GM18870 (cell line): Measurements from ENCODE around the gene ATG7.

Experiments
- ATAC-seq: cut with Tn5 transposase; IDR thresholded peaks from one replicate; pipeline ENCODE4 v1.9.1; 2021; ENCODE audit warnings: moderate library complexity; ENCODE audit not compliant: unreplicated experiment

Gene ATG7

GRCh38 chr3:11532931-11533391 lies 260.8 kb downstream of the ATG7 start:
- ATAC-seq, result no peak

DNA sequence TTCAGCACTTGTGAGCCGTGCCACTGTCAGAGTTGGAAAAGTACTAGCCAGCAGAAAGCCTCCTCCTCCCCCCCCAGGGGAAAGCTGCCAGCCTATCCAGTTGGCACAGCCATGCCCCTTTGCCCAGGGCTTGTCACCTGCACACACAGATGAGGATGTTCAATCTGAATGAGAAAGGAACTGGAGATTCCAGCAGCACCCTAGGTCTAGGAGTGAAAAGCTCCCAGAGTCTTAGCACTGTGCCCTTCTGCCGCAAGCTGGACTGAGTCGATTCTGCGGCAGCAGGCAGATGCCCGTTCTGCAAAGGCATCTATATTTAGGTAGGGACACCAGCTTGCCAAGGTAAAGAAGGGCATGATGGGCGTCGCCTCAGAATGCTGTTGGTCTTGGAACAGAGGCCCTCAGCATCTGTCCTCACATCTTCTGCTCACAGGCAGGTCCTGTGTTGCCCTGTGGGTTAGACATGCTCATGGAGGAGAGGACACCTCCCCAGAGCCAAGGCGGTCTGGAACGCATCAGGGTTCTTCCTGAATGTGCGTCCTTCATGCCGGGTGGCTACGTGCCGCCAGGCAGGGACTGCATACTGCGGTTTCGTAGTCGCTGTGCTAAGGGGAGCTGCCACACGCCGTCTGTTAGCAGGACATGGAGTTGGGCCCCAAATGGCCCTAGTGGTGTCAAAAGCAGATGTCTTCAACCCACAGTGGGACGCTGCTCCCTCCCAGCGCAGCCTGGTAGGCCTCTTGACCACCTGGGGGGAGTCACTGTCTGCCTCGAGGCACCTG lies 262.0 kb downstream of the ATG7 start:
- ATAC-seq, result no peak

- no peak for ATAC-seq
Observed at GRCh38 chr3:11534793-11535101, 262.6 kb downstream of the ATG7 start.

- ATAC-seq, result no peak
Observed at GRCh38 chr3:11535243-11535960, 263.2 kb downstream of the ATG7 start.

- ATAC-seq, result no peak
Observed at GRCh38 chr3:11536132-11536935, 264.1 kb downstream of the ATG7 start.

- no peak for ATAC-seq
Observed at GRCh38 chr3:11536936-11537612, 264.9 kb downstream of the ATG7 start.

DNA sequence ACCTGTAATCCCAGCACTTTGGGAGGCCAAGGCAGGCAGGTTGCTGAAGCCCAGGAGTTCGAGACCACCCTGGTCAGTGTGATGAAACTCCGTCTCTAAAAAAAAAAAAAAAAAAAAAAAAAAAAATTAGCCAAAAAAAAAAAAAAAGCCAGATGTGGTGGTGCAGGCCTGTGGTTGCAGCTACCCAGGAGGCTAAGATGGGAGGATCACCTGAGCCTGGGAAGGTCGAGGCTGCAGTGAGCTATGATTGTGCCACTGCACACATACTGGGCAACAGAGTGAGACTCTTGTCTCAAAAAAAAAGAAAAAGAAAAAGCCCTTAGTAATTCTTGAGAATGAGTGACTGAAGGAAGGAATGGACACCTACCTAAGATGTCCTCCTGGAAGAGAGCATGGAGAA lies 266.4 kb downstream of the ATG7 start:
- no peak for ATAC-seq

DNA sequence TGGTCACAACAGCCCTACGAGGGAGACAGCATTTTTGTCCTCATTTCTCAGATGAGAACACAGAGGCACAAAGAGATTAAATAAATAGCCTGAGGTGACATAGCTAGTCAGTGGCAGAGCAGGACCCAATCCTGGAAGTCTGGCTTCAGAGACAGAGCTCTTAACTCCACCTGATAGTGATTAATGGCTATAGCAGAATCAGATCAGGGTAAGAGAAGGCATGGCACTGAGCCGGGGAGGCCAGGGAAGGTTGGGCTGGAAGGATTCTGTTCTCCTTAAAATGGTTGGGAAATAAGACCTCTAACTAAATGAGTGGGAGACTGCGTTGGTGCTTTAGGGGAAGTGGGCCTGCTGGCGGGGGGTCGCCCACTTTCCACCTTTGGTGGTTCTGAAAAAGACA lies 267.0 kb downstream of the ATG7 start:
- no peak for ATAC-seq

DNA sequence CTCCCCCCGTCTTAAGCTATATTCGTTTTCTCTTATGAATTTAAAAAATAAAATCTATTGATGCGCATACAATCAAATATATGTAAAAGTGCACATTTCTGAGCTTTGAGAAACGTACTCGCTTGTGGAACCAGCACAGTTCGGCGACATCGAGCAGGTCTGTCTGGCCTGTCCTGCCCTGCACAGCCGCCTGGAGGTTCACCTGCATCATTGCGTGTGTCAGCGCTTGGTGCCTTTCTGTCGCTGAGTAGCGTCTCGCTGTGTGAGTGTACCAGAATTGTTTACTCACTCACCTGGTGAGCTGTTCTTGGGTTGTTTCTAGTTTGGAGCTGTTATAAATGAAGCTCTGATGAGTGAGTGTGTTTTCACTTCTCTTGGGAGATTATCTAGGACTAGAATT lies 267.5 kb downstream of the ATG7 start:
- no peak for ATAC-seq

DNA sequence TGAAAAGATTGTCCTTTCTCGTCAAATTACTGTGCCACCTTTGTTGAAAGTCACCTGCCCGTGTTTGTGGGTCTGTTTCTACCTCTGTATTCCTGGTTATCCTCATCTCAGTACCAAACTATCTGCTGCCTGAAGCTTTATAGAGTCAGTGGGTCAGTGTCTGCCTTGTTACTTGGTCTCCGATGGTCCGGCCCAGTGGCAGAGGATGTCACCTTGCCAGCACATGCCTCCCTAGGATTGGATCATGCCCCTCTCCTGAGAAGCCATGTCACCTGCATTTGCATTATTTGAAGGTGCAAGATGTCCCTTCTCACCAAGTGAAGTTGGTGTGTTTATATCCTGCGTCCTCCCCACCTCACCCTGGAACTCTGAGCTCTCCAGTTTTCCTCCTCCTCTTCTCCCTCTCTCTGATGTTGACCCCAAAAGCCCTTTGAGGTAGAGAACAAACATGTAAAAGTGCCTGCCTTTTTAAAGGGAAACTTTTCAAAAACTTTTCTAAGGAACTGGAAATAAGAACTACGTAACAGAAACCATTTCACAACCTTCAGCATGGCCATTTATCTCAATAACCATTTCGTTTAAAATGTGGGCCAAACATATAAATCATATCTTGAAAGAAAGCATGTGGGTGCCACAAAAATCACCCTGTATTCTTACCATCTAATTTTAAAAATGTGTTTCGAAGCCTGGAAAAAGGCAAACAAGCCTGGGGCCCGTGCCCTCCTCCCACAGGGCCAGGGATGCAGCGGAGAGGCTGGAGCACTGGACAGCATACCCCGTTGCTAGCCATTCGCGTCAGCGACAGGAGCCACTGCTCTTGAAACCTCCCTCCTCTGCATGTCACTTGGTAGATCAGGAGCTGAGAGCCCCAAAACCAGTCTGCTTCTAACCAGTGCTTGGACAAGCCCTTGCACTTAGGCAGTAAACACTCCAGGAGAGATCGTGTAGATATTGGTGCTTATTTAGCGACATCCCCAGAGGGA lies 269.4 kb downstream of the ATG7 start:
- ATAC-seq, result no peak

DNA sequence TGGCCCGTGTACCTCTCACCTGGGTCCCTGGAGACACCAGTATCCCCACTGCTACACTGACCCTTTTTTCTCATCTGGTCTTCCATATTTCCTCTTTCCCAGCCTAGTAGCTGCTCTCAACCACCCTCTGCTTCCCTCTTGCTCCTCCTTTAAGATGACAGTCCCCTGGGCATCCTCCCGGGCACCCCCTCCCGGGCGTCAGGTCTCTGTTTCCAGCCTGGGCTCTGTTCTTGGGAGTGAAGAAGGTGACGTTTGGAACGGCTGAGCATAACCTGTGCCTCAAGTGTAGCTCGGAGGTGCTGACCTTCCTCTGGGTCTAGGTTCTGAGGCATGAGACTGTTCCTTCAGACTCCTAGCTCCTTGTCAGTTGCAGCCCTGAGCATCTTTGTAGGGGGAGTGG lies 270.4 kb downstream of the ATG7 start:
- ATAC-seq, result no peak

DNA sequence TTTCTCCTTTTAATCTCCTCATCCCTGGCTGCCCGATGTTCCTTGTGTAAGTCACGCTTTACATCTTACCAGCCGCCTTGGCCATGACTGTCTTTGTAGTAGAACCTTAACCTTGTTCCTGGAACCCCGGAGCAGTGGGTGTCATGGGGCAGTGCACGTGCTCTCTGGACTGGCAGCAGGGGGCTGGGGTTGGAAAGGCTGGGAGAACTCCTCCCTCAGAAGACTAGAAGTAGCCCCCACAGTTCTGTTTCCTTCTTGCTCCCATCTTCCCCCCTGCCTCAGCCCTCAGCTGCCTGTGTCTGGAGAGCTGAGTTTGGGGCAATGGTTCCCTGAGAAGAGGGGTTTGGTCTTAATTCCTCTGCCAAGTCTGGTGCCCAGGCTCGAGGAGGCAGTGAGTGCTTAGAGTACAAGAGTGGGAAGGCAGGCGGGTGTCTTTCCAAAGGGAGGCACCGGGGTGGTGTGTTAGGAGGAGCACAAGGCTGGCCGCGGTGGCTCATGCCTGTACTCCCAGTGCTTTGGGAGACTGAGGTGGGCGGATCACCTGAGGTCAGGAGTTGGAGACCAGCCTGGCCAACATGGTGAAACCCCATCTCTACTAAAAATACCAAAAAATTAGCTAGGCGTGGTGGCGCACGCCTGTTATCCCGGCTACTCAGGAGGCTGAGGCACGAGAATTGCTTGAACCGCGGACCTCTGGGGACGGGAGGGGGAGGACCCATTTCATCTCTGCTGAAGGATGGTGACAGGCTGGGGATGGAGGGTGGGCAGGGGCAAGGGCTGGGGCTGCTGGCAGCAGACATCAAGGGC lies 271.1 kb downstream of the ATG7 start:
- ATAC-seq, result no peak

GRCh38 chr3:11543948-11544387 lies 271.8 kb downstream of the ATG7 start:
- no peak for ATAC-seq

DNA sequence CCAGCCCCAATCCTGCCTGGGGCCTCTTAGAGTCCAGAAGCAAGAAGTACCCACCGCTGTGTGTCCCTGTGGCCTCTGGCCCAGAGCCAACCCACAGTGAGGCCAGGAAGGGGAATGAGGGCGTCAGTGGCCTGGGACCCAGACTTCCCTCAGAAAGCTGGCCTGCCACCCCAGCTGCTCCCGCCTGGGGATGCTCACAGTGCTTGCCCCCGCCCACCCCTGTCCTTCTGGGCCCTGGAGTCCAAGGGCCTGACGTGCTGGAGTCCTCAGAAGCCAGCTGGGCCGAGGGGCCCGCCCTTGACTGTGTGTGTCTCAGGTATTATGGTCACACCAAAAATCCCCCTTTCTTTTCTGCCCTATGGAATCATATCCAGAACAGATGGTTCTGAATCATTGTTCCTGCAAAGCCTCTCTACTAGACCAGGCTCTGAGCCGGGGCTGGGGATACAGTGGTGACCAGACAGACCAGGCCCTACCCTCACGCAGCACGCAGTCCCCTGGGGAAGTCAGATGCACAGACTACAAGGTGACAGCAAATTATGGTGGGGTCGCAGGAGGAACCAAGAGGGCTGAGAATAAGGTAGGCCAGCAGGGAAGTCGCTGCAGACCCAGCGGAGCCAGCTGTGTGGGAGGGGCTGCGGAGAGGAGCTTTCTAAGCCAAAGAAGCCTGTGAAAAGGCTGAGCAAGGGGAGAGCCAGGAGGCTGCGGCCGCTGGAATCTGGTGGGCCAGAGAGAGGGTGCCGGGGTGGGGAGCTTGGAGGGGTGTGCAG lies 272.4 kb downstream of the ATG7 start:
- no peak for ATAC-seq

DNA sequence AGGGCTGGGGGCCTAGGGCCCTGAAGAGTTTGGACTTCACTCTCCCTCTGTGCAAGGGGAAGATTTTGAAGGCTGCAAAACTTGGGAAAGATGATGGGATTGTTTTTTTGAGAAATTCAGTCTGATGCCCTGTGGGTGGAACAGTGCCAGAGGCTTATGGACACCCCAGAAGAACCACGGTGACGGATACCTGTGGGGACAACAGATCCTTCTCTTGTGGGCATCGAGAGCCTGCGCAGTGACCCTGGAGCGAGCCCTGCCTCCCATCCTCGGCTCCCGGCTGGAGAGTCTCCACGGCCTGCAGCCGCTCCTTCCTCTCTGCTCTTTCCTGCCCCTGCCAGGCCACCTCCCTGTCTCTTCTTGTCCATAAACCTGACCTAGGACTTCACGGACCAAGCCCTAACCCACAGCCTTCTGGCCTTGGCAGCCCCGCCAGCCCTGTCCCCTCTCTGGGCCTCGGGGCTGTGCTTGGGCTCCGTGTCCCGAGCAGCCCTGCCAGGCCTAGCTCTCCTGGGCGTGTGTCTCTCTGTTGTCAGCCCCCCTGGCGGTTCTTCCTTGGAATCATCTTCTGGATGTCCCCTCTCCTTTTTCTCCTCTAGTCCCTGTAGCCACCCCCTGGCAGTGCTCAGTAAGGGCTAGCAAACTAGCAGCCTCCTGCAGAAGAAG lies 273.1 kb downstream of the ATG7 start:
- no peak for ATAC-seq

GRCh38 chr3:11546657-11547302 lies 274.6 kb downstream of the ATG7 start:
- no peak for ATAC-seq

GRCh38 chr3:11547498-11547897 lies 275.3 kb downstream of the ATG7 start:
- no peak for ATAC-seq
